LNCAP (cell line): ENCODE measurements around the gene ITSN2.

ENCODE experiments used
- TF ChIP-seq, protein P1 (sequence below): fragments of 450-650 bp; IDR thresholded peaks from 2 replicates; pipeline ENCODE4 v1.5.1; 2017; ENCODE audit warnings: mild to moderate bottlenecking

ITSN2 gene

DNA sequence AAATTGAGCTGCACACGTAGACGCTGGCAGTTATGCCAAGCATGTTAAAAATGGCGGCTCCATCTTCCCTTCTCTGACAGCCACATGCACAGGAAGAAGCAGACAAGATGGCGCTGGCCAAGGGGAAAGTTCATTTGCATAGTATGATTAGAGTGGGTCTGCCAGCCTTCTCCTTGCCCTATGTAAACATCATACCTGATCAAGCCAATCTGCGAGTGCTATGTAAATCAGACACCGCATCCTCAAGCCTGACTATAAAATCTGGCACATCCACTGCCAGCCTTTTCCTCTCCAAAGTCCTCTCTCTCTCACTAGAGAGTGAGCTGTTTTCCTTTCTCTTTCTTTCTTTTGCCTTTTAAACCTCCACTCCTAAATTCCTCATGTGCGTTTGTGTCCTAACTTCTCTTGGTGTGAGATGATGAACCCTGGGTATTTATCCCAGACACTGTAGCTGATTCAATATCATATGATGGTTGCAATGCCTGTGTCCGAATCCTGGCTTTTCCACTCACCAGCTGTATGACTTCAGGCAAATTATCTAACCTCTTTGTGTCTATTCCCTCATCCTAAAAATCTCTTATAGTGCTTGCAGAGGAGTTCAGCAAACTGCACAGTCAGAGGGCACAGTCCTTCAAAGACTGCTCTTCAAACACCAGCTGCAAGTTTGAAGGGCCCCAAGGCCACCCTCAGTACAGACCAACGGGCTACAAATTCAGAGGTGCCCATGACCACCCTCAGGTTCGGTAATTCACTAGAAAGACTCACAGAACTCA, 39.3 kb upstream of the ITSN2 start:
- TF ChIP-seq, protein P1, sequence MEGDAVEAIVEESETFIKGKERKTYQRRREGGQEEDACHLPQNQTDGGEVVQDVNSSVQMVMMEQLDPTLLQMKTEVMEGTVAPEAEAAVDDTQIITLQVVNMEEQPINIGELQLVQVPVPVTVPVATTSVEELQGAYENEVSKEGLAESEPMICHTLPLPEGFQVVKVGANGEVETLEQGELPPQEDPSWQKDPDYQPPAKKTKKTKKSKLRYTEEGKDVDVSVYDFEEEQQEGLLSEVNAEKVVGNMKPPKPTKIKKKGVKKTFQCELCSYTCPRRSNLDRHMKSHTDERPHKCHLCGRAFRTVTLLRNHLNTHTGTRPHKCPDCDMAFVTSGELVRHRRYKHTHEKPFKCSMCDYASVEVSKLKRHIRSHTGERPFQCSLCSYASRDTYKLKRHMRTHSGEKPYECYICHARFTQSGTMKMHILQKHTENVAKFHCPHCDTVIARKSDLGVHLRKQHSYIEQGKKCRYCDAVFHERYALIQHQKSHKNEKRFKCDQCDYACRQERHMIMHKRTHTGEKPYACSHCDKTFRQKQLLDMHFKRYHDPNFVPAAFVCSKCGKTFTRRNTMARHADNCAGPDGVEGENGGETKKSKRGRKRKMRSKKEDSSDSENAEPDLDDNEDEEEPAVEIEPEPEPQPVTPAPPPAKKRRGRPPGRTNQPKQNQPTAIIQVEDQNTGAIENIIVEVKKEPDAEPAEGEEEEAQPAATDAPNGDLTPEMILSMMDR: no peak

DNA sequence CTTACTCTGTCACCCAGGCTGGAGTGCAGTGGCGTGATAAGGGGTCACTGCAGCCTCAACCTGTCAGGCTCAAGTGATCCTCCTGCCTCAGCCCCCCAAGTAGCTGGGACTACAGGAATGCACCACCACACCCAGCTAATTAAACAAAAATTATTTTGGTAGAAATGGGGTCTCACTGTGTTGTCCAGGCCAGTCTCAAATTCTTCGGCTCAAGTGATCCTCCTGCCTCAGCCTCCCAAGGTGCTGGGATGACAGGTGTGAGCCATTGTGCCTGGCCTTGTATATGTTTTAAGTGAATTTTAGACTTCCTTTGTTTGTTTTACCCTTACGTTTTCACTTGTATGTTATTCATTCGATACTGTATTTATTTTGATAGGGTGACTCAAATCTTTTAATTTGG, 34.7 kb upstream of the ITSN2 start:
- TF ChIP-seq, protein P1: no peak

DNA sequence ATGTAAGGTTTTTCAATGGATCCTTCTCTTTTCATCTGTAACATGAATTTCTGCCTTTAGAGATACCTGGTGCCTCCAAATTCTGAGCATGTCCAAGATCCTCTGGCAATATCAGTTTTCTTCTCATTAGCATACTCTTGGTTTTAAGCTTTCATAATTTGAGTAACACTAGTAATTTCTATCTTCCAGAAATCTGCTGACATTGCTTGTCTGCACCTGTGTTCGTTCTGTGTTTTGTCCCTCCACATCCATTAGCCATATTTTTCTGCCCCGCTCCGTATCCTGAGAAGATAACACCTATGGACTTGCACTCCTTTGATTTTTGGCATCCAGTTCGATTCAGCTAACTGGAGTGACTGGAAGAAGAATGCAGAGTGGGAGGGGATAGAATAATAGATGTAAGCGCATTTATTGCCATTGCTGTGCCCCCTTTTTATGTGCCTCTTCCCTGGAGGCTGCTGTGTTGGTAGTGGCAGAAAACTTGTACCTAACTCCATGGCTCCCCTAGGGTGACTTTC, 32.3 kb upstream of the ITSN2 start:
- TF ChIP-seq, protein P1: no peak

DNA sequence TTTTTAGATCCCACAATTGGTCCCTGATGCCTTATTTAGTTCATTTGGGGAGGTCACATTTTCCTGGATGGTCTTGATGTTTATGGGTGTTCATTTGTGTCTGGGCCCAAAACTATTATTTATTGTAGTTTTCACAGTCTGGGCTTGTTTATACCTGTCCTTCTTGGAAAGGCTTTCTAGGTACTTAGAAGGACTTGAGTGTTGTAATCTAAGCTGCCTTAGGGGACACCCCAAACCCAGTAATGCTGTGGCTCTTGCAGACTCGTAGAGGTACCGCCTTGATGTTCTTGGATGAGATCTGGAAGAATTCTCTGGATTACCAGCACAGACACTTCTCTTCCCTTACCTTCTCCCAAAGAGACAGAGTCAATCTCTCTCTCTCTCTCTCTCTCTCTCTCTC, 25.0 kb upstream of the ITSN2 start:
- TF ChIP-seq, protein P1: no peak

DNA sequence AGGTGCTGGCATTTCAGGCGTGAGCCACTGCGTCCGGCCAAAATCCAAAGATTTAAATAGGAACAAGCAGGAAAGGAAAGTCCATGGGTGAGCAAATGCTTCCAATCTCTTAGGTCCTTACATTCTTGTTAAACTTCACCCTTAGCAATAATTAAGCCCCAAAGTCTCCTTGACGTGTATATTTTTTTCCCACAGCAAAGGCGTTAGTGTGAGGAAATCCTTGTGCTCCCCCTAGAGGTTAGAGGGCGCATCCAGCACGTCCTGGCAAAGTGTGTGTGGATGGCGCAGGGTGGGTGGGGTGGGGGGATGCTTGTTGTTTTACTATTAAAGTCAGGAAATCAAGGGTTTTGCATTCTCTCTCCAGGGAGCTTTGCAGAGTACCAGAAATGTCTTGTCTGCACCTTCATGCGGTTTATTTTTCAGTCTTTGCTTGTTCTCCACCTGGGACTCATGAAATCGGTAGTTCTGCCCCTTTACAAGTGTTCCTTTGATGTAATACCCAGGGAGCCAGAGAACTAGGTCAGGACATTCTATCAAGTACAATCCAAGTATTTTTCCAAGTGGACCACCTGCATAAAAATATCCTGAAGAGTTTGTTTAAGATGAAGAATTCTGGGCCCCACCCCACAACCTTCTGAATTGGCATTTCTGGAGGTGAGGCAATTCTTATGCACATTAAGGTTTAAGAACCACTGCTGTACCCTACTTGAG, 22.2 kb upstream of the ITSN2 start:
- TF ChIP-seq, protein P1: peak; percentile 48

DNA sequence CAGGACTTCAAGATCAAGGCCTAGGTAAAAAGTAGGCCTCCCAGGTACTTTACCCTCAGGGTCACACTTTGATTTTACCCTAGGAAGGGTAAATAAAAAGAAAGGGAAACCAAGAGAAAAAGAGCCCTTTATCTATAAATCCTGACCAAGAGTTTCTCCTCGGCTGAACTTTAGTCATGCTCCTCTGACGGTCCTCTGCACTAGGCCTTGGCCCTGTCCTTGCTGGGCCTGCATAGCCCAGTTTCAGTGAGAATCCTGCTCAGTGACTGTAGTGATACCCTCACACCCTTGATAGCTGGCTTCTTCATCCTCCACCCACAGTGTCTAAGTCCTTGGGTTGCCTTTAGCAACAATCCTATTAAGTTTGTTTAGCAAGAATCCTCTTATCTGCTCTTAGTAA, 20.5 kb upstream of the ITSN2 start:
- TF ChIP-seq, protein P1: no peak

DNA sequence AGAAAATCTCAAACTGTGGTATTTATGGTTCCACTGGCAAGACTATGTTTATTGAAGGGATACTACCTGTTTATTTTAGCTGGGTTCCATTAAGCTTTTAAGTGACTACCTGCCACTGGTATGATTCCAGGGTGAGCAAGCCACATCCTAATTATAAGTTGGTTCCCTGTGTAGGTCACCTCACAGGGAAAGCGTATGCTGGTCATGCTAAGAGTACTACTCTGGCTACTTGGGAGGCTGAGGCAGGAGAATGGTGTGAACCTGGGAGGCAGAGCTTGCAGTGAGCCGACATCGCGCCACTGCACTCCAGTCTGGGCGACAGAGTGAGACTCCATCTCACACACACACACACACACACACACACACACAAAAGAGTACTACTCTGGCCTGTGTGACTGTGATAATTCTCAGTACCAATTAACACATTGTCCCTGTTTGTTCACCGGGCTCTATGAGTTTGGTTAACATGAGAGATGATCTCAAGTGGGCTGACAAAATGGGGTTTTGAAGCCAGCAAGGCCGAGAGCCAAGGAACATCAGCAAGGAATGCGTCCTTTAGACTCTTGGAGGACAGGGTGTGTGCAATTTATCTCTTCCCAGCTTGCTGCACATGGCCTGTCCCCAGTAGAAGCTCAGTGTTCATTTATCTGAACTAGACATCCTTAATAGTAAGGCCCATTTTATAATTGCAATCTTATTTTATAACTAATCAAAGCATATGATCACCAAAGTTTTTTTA, 15.2 kb upstream of the ITSN2 start:
- TF ChIP-seq, protein P1: no peak
